IMR-90 (cell line): ENCODE data around the gene ZNF735. TPM values are rescaled to one million over a fixed set of nuclear protein-coding genes. Genes with fewer than 3 reads are reported as not detected.

Experiments used
- ATAC-seq: fragments of 200-7000 bp; cut with Tn5 transposase; 2 replicates; pipeline ENCODE4 v1.9.1; 2020; ENCODE audit warnings: low read depth, mild to moderate bottlenecking, moderate library complexity
- Bru-seq: library from RNA; stranded (reverse); fragments of 400-500 nt; gene quantifications from one replicate; lab custom pipeline; 2021; lab: Mats Ljungman, UMichigan
- BruChase-seq, 2 experiments: library from RNA; stranded (reverse); fragments of 400-500 nt; gene quantifications; one replicate each; lab custom pipeline; 2021; lab: Mats Ljungman, UMichigan
- BruUV-seq: library from RNA; stranded (reverse); fragments of 400-500 nt; replicated peaks from 2 replicates; lab custom pipeline; 2021; lab: Mats Ljungman, UMichigan
- CTCF ChIA-PET: fragments of 300-600 bp; formaldehyde crosslinking; extraction: SDS; loops from one replicate; lab custom pipeline; 2021; ENCODE audit warnings: antibody characterized with exemption; lab: Yijun Ruan, JAX
- POLR2A ChIA-PET: fragments of 300-600 bp; sonication (Branson Sonifier 250); formaldehyde crosslinking; loops from one replicate; lab custom pipeline; 2022; ENCODE audit warnings: antibody characterized with exemption; ENCODE audit not compliant: unreplicated experiment; lab: Charles Lee
- DNase-seq: peaks from one replicate; pipeline ENCODE4 v3.0.0; 2013
- H2AFZ ChIP-seq: replicated peaks from 2 replicates; pipeline ENCODE3; 2013; ENCODE audit warnings: low read length, mild to moderate bottlenecking; ENCODE audit not compliant: poor library complexity
- H2AK5ac ChIP-seq: 2 replicates; pipeline ENCODE4 v1.6.1; 2013; ENCODE audit warnings: low read depth, low read length, inconsistent platforms
- H2AK9ac ChIP-seq: replicated peaks from 2 replicates; pipeline ENCODE3; 2013; ENCODE audit warnings: mild to moderate bottlenecking, low read depth, low read length, moderate library complexity; ENCODE audit not compliant: poor library complexity
- H2BK120ac ChIP-seq: 2 replicates; pipeline ENCODE4 v1.6.1; 2013; ENCODE audit warnings: low read depth, low read length, inconsistent platforms
- H2BK15ac ChIP-seq: 3 replicates; pipeline ENCODE4 v1.6.1; 2013; ENCODE audit warnings: low read depth, low read length, inconsistent platforms
- H2BK20ac ChIP-seq: 2 replicates; pipeline ENCODE4 v1.6.1; 2013; ENCODE audit warnings: low read depth, mild to moderate bottlenecking, inconsistent platforms, low read length, moderate library complexity
- H2BK5ac ChIP-seq: 2 replicates; pipeline ENCODE4 v1.6.1; 2013; ENCODE audit warnings: mild to moderate bottlenecking, low read depth, low read length, inconsistent platforms; ENCODE audit not compliant: poor library complexity, severe bottlenecking
- H3K14ac ChIP-seq: replicated peaks from 2 replicates; pipeline ENCODE4 v1.6.1; 2013; ENCODE audit warnings: low read depth, low read length, inconsistent platforms
- H3K18ac ChIP-seq: 2 replicates; pipeline ENCODE4 v1.6.1; 2013; ENCODE audit warnings: low read depth, low read length, control low read depth
- H3K23ac ChIP-seq: 2 replicates; pipeline ENCODE4 v1.6.1; 2013; ENCODE audit warnings: low read depth, low read length, inconsistent platforms
- H3K27ac ChIP-seq: 2 replicates; pipeline ENCODE4 v1.5.1; 2013; ENCODE audit warnings: mild to moderate bottlenecking, control low read depth, low read length; ENCODE audit not compliant: insufficient read depth
- H3K27me3 ChIP-seq: 2 replicates; pipeline ENCODE4 v1.6.1; 2013; ENCODE audit warnings: low read length; ENCODE audit not compliant: control insufficient read depth, insufficient read depth
- H3K36me3 ChIP-seq: 2 replicates; pipeline ENCODE4 v1.6.1; 2013; ENCODE audit warnings: low read length, mixed read lengths; ENCODE audit not compliant: control insufficient read depth, insufficient read depth
- H3K4ac ChIP-seq: 2 replicates; pipeline ENCODE4 v1.6.1; 2013; ENCODE audit warnings: low read depth, low read length, inconsistent platforms
- H3K4me1 ChIP-seq: 2 replicates; pipeline ENCODE4 v1.6.1; 2013; ENCODE audit warnings: low read length, mixed read lengths; ENCODE audit not compliant: control insufficient read depth, insufficient read depth
- H3K4me2 ChIP-seq: 2 replicates; pipeline ENCODE4 v1.6.1; 2013; ENCODE audit warnings: low read depth, mild to moderate bottlenecking, control low read depth, low read length, moderate library complexity
- H3K4me3 ChIP-seq: 2 replicates; pipeline ENCODE4 v1.5.1; 2013; ENCODE audit warnings: low read depth, mild to moderate bottlenecking, control low read depth, low read length, moderate library complexity; ENCODE audit not compliant: insufficient read depth
- H3K56ac ChIP-seq: 2 replicates; pipeline ENCODE4 v1.6.1; 2013; ENCODE audit warnings: low read length, inconsistent platforms; ENCODE audit not compliant: insufficient read depth; ENCODE audit errors: extremely low read depth
- H3K79me1 ChIP-seq, 2 experiments: 2 replicates each; pipeline ENCODE4 v1.6.1; 2013; ENCODE audit warnings: low read length in 2 of 2, inconsistent platforms in 1 of 2, low read depth in 1 of 2
- H3K9ac ChIP-seq: 2 replicates; pipeline ENCODE4 v1.6.1; 2013; ENCODE audit warnings: low read depth, low read length, control low read depth
- H3K9me1 ChIP-seq: 2 replicates; pipeline ENCODE4 v1.6.1; 2013; ENCODE audit warnings: low read length, inconsistent platforms; ENCODE audit not compliant: insufficient read depth
- H3K9me3 ChIP-seq: 2 replicates; pipeline ENCODE4 v1.6.1; 2013; ENCODE audit warnings: low read length; ENCODE audit not compliant: control insufficient read depth, insufficient read depth
- H4K20me1 ChIP-seq: 2 replicates; pipeline ENCODE4 v1.6.1; 2013; ENCODE audit warnings: low read length, inconsistent platforms; ENCODE audit not compliant: insufficient read depth
- H4K5ac ChIP-seq: 2 replicates; pipeline ENCODE4 v1.6.1; 2013; ENCODE audit warnings: mild to moderate bottlenecking, low read depth, low read length, control low read depth
- H4K8ac ChIP-seq, 2 experiments: 2 replicates each; pipeline ENCODE4 v1.6.1; 2013; ENCODE audit warnings: low read depth in 2 of 2, low read length in 2 of 2, control low read depth in 1 of 2, inconsistent platforms in 1 of 2
- H4K91ac ChIP-seq: 2 replicates; pipeline ENCODE4 v1.6.1; 2013; ENCODE audit warnings: low read depth, low read length, inconsistent platforms; ENCODE audit not compliant: insufficient read depth
- BHLHE40 ChIP-seq: fragments of 150-350 bp; IDR thresholded peaks from 2 replicates; pipeline ENCODE4 v1.6.1; 2016; ENCODE audit warnings: mild to moderate bottlenecking, low read depth, low read length
- CEBPB ChIP-seq: IDR thresholded peaks from 2 replicates; pipeline ENCODE4 v1.6.1; 2012; ENCODE audit warnings: low read depth, low read length, improper control_type of control experiment
- CHD1 ChIP-seq: IDR thresholded peaks from 2 replicates; pipeline ENCODE4 v1.6.1; 2012; ENCODE audit warnings: low read depth, low read length, improper control_type of control experiment
- ELK1 ChIP-seq: fragments of 150-350 bp; IDR thresholded peaks from 2 replicates; pipeline ENCODE4 v1.6.1; 2016; ENCODE audit warnings: low read depth, mild to moderate bottlenecking, low read length, moderate library complexity, borderline replicate concordance
- FOS ChIP-seq: fragments of 150-350 bp; IDR thresholded peaks from 2 replicates; pipeline ENCODE4 v1.6.1; 2016; ENCODE audit warnings: low read depth, low read length
- MAFK ChIP-seq: IDR thresholded peaks from 2 replicates; pipeline ENCODE4 v1.6.1; 2012; ENCODE audit warnings: low read depth, low read length, improper control_type of control experiment
- MAZ ChIP-seq: IDR thresholded peaks from 2 replicates; pipeline ENCODE4 v1.6.1; 2012; ENCODE audit warnings: low read depth, mild to moderate bottlenecking, low read length, improper control_type of control experiment, moderate library complexity, borderline replicate concordance
- MXI1 ChIP-seq: IDR thresholded peaks from 2 replicates; pipeline ENCODE4 v1.6.1; 2012; ENCODE audit warnings: low read depth, mild to moderate bottlenecking, low read length, moderate library complexity, borderline replicate concordance
- POLR2A ChIP-seq: IDR thresholded peaks from 2 replicates; pipeline ENCODE4 v1.6.1; 2012; ENCODE audit warnings: mild to moderate bottlenecking, low read depth, low read length
- RAD21 ChIP-seq: IDR thresholded peaks from 2 replicates; pipeline ENCODE4 v1.6.1; 2012; ENCODE audit warnings: low read length, improper control_type of control experiment
- RCOR1 ChIP-seq: IDR thresholded peaks from 2 replicates; pipeline ENCODE4 v1.6.1; 2012; ENCODE audit warnings: mild to moderate bottlenecking, low read length, improper control_type of control experiment; ENCODE audit not compliant: insufficient replicate concordance
- RFX5 ChIP-seq: IDR thresholded peaks from 2 replicates; pipeline ENCODE4 v1.8.0; 2012; ENCODE audit warnings: low read depth, mild to moderate bottlenecking, low read length, moderate library complexity
- WGBS, 2 experiments: methylation state at CpG; one replicate each; pipeline versions ENCODE4 v1.1.5 to v1.1.7; 2013; ENCODE audit warnings: missing lambda C conversion rate in 2 of 2; ENCODE audit not compliant: insufficient read length in 1 of 2; ENCODE audit errors: extremely low coverage in 2 of 2; 5-methylcytosine and 5-hydroxymethylcytosine counted together
- dilution Hi-C: fragments of 300-500 bp; cut with HindIII; formaldehyde crosslinking; loops from one replicate; pipeline ENCODE4 v1.14.3; 2018; ENCODE audit warnings: low sequenced_read_pairs; ENCODE audit not compliant: unreplicated experiment
- in situ Hi-C: fragments of 300-500 bp; cut with MboI; formaldehyde crosslinking; loops from 3 replicates; pipeline ENCODE4 v1.14.3; 2019; ENCODE audit warnings: low sequenced_read_pairs, inconsistent platforms, mixed read lengths
- intact Hi-C: fragments of 100-400 bp; cut with micrococcal nuclease; formaldehyde crosslinking; loops from 2 replicates; pipeline ENCODE4 v1.10.0; 2022
- long read RNA-seq: library from polyadenylated mRNA; unstranded; transcript quantifications from one replicate; pipeline ENCODE4 v2.0.0, GENCODE V29; 2021; ENCODE audit not compliant: unreplicated experiment
- polyA plus RNA-seq, 3 experiments: library from polyadenylated mRNA; depleted of rRNA; stranded (reverse); fragments of >200 nt; gene quantifications; 2 replicates each; pipeline ENCODE4 v1.2.3, GENCODE V29; 2012; ENCODE audit warnings: low replicate concordance in 1 of 3
- total RNA-seq: library from RNA; depleted of rRNA; stranded (reverse); fragments of >200 nt; gene quantifications from 2 replicates; pipeline ENCODE4 v1.2.3, GENCODE V29; 2012; rRNA removed
- TF ChIP-seq, protein P1 (sequence below): conservative IDR thresholded peaks from 2 replicates; pipeline ENCODE4 v1.5.1; 2012; ENCODE audit warnings: mild to moderate bottlenecking, low read depth, low read length, improper control_type of control experiment

Gene ZNF735
- total RNA-seq = not detected in 2 replicates
- polyA plus RNA-seq (2012; rRNA removed) = not detected in 2 replicates
- polyA plus RNA-seq (2012; cell fraction: cytosol; rRNA removed) = not detected in 2 replicates
- not detected in 2 replicates for polyA plus RNA-seq (2012; cell fraction: nucleus; rRNA removed; ENCODE audit: low replicate concordance)
- not detected for Bru-seq, nascent RNA
- BruChase-seq, experiment 1, labeled RNA remaining after a 6-hour chase = not detected
- BruChase-seq, experiment 2, labeled RNA remaining after a 2-hour chase = not detected
- long read RNA-seq = 0 reads

GRCh38 chr7:64206903-64207302 is at the start of gene ZNF735:
Gene ZNF735 (plus strand): TSS chr7:64207203. CDS start chr7:64207203, 0 bp downstream.
- Histone ChIP-seq H3K9ac (no peak within 1 kb of the TSS), H3K36me3 (no peaks in the 10 kb centered on the region), H3K4ac (no peak within 1 kb of the TSS), H3K4me2 (no peak within 1 kb of the TSS), H3K4me3 (no peak within 1 kb of the TSS), H2AK5ac (no peak within 1 kb of the TSS), H3K14ac (no peak within 1 kb of the TSS), H4K20me1 (no peaks in the 10 kb centered on the region), H3K79me1 (no peaks in the 10 kb centered on the region), H3K9me3 (peaks cover 12% of the 10 kb centered on the region), H3K23ac (no peak within 1 kb of the TSS), H3K9me1 (no peaks in the 10 kb centered on the region), H4K91ac (no peak within 1 kb of the TSS), H4K5ac (no peak within 1 kb of the TSS), H2BK20ac (no peak within 1 kb of the TSS), H2AK9ac (no peak within 1 kb of the TSS), H2BK15ac (no peak within 1 kb of the TSS), H3K18ac (no peak within 1 kb of the TSS), H2BK5ac (no peak within 1 kb of the TSS), H3K4me1 (no peaks in the 10 kb centered on the region), H4K8ac (no peak within 1 kb of the TSS), H2BK120ac (no peak within 1 kb of the TSS), H2AFZ (no peak within 1 kb of the TSS), H3K27me3 (no peaks in the 10 kb centered on the region), H3K27ac (no peak within 1 kb of the TSS), H3K56ac (no peak within 1 kb of the TSS)
- BruUV-seq = no TSS peak
- no peak for DNase-seq
- ChIA-PET POLR2A (no interaction called here), CTCF (no interaction called here)
- no peak for ATAC-seq
- intact Hi-C loops (no loop called here), in situ Hi-C loops (no loop called here), dilution Hi-C loops (no loop called here)
- WGBS, 2 experiments = no CpG with 5 or more reads among the region's 13 CpGs
- TF ChIP-seq RFX5 (no peak), POLR2A (no peak), MXI1 (no peak), MAZ (no peak), MAFK (no peak), FOS (no peak), RAD21 (no peak), ELK1 (no peak), BHLHE40 (no peak), CHD1 (no peak), RCOR1 (no peak), CEBPB (no peak)
- TF ChIP-seq, protein P1, sequence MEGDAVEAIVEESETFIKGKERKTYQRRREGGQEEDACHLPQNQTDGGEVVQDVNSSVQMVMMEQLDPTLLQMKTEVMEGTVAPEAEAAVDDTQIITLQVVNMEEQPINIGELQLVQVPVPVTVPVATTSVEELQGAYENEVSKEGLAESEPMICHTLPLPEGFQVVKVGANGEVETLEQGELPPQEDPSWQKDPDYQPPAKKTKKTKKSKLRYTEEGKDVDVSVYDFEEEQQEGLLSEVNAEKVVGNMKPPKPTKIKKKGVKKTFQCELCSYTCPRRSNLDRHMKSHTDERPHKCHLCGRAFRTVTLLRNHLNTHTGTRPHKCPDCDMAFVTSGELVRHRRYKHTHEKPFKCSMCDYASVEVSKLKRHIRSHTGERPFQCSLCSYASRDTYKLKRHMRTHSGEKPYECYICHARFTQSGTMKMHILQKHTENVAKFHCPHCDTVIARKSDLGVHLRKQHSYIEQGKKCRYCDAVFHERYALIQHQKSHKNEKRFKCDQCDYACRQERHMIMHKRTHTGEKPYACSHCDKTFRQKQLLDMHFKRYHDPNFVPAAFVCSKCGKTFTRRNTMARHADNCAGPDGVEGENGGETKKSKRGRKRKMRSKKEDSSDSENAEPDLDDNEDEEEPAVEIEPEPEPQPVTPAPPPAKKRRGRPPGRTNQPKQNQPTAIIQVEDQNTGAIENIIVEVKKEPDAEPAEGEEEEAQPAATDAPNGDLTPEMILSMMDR = no peak
